ENCODE results near the gene C10orf53.

The C10orf53 gene

GRCh38 chr10:49739426-49739825, 60.0 kb downstream of the C10orf53 start:
- DNase-seq = no peak

- no peak for DNase-seq
These were observed 61.1 kb downstream of the C10orf53 start for GRCh38 chr10:49740346-49741107.

- no peak for DNase-seq
These were observed 61.9 kb downstream of the C10orf53 start for GRCh38 chr10:49741108-49741995.

GRCh38 chr10:49742683-49743463, 63.4 kb downstream of the C10orf53 start:
- DNase-seq = no peak

- no peak for DNase-seq
These were observed 64.1 kb downstream of the C10orf53 start for GRCh38 chr10:49743464-49744075.

- no peak for DNase-seq
These were observed 64.7 kb downstream of the C10orf53 start for GRCh38 chr10:49744091-49744685.

GRCh38 chr10:49744924-49745605, 65.6 kb downstream of the C10orf53 start:
- no peak for DNase-seq

GRCh38 chr10:49745756-49746155, 66.3 kb downstream of the C10orf53 start:
- no peak for DNase-seq

GRCh38 chr10:49746626-49747302, 67.3 kb downstream of the C10orf53 start:
- no peak for DNase-seq

All from suppressor macrophage treated with lipopolysaccharide for 4 hours (primary cell).